HG02623 (cell line): Measurements from ENCODE around the gene PGGT1B.

Source experiments
- ATAC-seq: cut with Tn5 transposase; IDR thresholded peaks from one replicate; pipeline ENCODE4 v1.9.1; 2021; ENCODE audit warnings: moderate library complexity; ENCODE audit not compliant: unreplicated experiment

PGGT1B gene

GRCh38 chr5:115262321-115263077, at the start of gene PGGT1B:
Gene PGGT1B (minus strand): TSS chr5:115262877. CDS start chr5:115262851, 26 bp downstream.
- peak; percentile 92 for ATAC-seq

DNA sequence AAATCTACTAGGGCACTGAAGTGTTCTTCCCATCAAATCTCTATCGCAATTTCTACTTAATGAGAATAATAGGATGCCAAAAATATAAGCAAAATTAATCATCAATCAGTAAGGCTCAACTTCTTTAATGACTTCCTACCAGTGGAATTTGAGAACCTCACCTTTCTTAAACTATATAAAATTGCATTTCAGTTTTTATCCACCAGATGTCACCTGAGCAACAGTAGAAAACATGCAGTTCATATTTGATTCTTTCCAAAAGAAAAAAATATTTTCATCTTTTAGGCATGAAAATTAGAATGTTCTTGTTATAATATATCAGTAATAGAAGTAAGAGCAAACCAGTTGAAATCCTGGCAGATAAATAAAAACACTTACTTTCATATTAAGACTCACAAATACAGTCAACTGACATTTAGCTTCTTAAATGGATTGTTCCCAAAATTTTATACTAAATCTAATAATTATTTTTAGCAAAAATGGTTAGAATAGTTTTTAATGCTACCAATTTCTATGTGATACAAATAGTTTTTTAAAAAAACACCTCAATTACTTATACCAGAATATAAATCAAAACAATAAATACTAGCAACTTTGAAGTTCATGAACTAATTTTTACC, 47.2 kb upstream of the PGGT1B start:
- ATAC-seq: no peak

- no peak for ATAC-seq
Observed at GRCh38 chr5:115308815-115309214, 46.1 kb upstream of the PGGT1B start.

DNA sequence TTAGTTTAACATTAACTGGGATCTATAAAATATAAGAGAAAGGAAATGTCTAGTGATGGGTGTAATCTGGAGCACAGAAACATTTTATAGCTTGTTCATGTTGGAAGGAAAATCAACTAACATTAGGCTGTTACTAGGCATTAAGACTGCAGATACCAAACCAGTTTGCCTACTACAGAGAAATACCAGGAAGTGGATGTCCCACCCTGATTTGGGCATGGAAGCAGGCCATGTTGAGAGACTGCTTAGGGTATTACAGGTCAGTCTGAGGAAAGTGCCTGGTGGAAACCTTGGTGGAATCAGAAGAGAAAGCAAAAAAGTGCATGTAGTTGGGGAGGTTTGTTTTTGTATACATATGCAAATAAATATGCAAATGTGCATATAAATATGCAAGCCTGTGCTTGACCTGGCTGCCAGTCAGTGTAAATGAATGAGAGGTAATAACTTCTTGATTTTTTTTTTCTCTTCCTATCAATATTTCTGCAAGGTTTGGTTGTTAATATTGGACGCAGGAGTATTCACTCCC, 43.4 kb upstream of the PGGT1B start:
- ATAC-seq: no peak

- ATAC-seq: no peak
Observed at GRCh38 chr5:115304496-115304895, 41.8 kb upstream of the PGGT1B start.

GRCh38 chr5:115298811-115299210, 36.1 kb upstream of the PGGT1B start:
- ATAC-seq: no peak

DNA sequence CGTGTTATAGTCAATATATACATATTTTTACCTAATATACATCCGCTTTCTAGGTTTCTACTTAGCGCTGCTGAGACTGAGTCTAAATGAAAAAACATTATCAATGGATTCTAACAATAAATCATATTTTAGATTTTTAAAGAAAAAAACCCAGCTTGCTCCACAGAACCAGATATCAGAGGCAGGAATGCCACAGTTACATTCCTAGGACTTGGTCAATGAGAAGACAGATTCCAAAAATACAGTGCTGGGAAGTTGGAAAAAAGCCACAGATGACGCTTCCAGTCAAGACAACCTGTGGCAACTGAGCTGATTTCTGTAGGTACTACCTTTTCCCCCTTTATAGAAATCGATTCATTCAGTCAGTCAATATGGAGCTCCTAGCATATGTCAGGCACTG, 34.4 kb upstream of the PGGT1B start:
- no peak for ATAC-seq

DNA sequence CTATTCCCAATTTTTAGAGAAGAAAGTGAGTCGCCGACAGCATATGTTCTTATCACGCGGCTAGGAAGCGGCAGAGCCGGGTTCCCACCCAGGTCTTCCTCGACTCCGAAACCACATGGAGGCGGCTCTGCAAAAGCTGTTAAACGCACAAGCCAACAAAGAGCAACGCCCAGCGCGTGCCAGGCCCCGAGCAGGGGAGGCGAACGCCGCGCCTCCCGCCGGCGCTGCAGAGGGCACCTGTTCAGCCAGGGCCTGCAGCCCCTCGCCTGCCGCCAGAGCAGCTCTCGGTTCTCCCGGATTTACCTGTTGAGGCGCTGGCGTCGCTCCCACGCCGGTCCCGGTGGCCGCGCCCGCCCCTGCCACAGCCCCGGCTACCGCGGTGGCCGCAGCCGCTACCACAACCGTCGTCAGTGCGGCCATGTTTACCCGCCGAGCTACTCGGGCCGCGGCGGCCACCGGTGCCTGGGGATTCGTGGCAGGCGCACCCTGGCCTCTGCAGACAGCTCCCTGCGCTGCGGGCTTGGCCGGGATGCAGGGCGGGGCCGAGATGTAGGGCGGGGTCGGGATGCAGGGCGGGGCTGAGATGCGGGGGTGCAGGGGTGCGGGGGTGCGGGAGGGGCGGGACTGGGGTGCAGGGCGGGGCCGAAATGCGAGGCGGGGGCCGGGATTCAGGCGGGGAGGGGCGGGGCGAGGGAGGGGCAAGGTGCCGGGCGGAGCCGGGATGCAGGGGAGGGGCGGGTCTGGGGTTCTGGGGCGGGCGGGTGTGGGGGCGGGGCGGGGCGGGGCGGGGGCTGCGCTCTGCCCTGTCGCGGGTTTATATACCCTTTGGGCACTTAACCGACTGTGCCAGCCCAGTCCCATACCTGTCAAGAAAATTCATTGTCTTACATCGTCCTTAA, 33.7 kb upstream of the PGGT1B start, which contains the start of gene CCDC112:
CCDC112 (minus strand) TSS at position 531 of the 899 bp plus-strand sequence; CDS start at position 420, 111 bp downstream.
- peak; percentile 76 for ATAC-seq

GRCh38 chr5:115295777-115296123, 33.1 kb upstream of the PGGT1B start:
- no peak for ATAC-seq

- ATAC-seq: no peak
Observed at GRCh38 chr5:115291397-115291796, 28.7 kb upstream of the PGGT1B start.

DNA sequence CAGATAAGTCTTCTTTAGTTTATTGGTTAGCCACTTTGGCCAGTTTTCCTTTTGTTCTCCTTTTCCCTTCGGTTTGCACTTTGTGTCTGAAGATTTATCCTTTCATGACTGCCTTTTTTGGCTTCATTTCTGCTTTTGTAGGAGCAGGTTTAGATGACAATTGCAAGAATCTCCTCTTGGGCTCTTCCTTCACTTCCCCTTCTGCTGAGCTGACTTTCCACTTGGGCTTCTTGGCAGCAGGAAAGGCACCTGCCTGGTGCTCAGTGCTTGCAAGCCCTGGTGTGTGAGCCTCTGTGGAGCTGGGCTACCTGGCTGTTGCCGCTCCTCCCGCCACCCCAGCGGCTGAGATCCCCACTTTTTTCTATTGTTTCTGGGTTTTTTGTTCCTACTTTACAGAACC, 26.4 kb upstream of the PGGT1B start:
- no peak for ATAC-seq

GRCh38 chr5:115284021-115284420, 21.3 kb upstream of the PGGT1B start:
- ATAC-seq: no peak

DNA sequence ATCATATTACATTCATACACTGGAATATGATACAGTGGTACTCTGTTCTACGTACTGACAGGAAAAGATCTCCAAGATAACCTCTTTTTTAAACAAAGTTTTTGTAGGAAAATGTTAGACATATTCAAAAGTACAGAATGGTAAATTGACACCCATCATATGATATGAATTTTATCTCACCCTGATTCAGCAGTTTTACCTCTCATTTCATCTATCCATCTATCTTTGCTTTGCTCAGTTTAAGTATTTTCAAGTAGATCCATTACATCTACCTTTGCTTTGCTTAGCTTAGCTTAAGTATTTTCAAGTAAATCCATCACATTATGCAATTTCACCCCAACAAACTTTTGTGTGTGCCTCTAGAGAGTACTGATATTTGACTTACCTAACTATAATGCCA, 19.5 kb upstream of the PGGT1B start:
- ATAC-seq: no peak

- no peak for ATAC-seq
Observed at GRCh38 chr5:115274584-115274983, 11.9 kb upstream of the PGGT1B start.

DNA sequence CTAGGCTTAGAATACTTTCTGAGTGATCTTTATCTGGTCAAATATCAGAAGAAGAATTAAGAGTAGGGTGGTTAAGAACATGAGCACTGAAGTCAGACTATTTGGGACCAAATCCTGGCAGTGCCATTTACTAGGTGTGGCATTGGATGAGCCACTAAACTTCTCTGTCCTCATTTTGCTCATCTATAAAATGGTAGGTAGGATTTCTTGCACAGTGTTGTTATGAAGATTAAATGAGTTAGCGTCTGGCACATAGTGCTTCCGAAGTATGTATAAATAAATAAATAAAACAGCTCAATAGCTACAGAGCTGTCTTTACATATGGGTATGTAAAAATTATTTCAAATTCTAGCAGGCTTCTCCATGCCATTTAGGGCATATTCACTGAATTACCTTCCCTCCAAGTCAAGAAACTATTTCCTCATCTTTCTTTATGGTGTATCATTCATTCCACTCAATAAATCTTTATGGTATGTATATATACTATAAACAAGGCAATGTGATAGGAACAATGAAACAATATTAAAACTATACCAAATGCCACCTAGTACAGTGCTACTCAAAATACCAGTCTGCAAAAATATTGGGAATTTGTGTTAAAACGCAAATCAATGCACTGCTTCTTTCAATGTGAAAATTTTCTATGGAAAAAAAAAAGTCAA, 9.8 kb upstream of the PGGT1B start:
- ATAC-seq: no peak

GRCh38 chr5:115271295-115272050, 8.8 kb upstream of the PGGT1B start:
- ATAC-seq: no peak

DNA sequence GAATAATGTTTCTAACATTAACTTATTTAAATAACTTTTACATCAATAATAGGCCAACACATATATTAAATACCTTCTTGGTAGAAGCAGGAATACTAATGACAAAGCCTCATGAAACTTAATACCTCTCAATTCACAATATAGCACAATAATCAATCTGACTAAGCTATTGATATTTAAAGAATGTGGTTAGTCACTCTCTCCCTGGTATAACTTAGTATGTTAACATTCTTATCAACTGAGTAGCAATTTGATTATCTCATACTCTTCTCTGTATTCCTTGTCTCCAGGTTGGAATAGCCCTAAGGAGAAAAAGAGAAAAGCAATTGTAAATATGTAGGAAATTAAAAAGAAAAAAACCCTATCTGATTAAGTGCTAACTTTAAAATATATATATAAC, 4.9 kb upstream of the PGGT1B start:
- no peak for ATAC-seq

DNA sequence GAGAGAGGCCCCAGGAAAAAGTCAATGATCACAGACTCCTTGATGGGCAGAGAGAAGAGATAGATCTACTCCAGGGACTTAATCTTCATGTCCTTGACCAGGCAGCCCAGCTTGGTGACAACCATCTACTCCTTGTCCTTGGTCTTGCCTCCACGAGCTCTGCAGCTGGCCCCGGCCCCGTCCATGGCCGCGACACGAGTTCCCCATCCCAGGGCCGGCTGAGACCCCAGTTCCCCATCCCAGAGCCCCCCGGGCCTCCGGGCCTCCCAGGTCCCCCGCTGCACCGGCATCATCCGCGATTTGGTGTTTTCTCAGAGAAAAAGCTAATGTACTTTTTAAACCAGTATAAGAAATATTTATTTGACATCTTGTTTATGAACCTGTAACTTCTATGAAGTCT, 2.5 kb upstream of the PGGT1B start:
- no peak for ATAC-seq

DNA sequence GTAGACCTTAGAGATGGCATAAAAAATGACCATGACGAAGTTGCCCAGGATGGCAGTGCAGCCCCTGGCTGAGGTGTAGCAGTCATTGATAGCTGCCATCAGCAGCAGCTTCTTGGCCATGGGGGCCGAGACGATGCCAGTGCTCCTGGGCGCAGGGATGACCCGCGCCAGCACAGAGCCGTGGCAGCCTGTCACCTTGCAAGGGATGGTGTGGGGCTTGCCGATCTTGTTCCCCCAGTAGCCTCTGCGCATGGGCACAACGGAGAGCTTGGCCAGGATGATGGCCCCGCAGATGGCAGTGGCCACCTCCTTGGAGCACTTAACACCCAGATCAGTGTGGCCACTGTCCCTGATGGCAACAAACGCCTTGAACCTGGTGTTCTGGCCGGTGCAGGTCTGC, 2.1 kb upstream of the PGGT1B start:
- no peak for ATAC-seq

GRCh38 chr5:115263078-115263380, 352 bp upstream of the PGGT1B start:
- no peak for ATAC-seq

DNA sequence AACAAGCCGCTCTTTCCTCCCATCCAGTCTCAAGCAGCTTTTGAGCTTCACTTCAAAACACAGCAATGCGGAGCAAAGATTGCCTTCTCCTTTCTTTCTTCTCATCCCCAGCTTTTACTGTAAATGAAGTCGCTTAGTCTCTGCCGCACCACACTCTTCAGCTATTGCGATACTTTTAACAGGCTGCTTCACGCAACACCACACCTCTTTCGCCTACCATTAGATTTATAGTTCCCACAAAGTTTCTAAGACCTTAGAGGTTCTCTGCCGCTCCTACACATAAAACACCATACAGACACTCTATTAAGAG, 711 bp downstream of the PGGT1B start:
- ATAC-seq: peak; percentile 35
